Stimulated activated CD4-positive, alpha-beta T cell treated with anti-CD3 and anti-CD28 coated beads, Interleukin-12 subunit alpha, Interleukin-12 subunit beta, amount 100 ng/mL, for 48 hours (primary cell): ENCODE results near the gene KRT77.

Experiments used
- DNase-seq, 3 donors: peaks; one replicate each; pipeline ENCODE4 v3.0.0-alpha.2; 2020; ENCODE audit warnings: low read depth in 2 of 3, low spot score in 1 of 3

Gene KRT77

DNA sequence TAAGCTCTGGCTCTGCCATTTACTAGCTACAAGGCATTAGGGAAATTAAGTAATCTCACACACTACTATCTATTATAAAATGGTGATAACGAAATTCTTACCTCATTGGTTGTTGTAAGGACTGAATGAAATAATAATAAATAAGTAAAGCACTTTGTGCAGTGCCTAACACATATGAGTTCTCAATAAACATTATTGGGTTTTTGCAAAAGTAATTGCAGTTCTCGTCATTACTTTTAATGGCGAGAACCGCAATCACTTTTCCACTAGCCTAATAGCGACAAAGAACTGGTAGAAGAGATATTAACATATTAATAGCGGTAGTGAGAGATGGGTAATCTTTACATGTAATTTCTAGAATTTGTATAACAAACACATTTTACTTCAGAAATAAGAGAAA lies 9.2 kb downstream of the KRT77 start:
- DNase-seq = no peak

DNA sequence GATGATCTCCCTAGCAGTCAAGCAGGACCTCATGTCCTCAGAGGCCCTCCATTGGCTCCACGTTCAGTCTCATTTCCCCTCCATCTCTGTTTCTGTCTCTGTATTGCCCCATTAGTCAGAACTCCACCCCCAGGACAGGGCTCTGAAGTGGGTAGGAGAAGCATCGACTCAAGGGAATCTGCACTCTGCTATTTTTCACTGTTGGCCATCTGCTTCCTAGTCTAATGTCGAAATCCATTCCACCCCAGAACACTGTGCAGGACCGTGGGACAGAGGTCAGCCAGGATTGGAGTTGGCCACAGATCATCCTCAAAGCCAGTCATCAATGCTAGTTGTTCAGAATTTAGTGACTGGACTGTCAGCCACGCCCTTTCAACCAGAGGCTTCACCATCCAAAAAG lies 10.1 kb downstream of the KRT77 start:
- DNase-seq = no peak

DNA sequence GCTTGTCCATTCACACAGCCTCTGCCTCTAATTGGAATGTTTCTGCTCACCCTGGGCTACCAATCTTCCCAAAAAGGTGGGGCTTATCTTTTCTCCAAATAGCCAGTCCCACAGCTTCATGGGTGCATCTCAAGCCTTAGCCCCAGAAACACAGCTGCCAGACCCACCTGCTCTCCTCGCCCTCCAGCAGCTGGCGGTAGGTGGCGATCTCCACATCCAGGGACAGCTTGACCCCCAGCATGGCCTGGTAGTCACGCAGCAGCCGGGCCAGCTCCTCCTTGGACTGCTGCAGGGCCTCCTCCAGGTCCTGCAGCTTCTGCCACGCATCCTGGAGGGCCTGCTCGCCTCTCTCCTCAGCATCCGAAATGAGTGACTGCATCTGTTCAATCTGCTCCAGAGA lies 11.1 kb downstream of the KRT77 start:
- DNase-seq = no peak

DNA sequence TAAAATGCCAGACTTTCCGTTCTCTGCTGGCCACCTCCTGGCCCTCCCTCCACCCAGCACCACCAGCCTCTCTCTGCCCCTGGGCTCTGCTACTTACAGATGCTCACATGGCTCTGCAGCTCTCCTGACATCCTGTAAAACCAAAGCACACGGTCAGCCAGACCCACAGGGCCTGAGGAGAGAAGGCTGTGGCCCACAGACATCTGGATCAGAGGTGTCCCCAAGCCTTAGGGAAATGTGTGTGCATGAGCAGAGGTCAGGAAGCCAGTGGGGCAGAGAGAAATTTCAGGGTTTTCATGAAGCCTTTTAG lies 11.5 kb downstream of the KRT77 start:
- DNase-seq = no peak

DNA sequence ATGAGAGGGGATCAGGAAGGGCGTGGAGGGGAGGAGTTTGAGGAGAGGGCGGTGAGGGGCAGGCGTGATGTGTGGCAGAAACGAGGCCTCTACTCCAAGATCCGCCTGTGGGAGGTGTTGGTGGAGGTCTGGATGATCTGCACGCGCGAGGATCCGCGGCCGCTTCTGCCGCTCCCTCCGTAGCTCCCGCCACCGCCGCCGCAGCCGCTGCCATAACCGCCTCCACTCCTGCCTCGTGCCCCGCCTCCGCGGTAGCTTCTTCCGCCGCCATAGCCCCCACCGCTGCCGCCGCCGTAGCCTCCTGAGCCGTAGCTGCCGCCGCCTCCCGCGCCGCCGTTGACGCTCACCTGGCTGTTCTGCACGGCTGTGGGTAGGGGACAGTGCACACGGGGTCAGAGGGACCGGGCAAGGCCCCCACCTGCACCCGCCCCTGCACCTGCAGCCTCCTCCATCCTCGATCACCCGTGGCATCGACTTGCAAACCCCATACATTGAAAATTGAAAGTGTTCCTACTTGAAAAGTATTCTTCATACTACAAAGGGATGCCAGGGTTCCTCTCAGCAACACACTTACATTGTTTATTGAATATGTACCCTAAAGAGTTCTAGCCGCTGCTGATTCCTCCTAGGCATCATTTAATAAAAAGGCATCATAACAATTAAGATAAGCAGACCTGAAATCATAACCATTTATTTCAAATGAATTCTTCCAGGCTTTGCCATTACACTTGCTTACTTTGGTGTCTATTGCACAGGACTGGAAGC lies 12.1 kb downstream of the KRT77 start:
- DNase-seq = peak in 2 of 3 donors; percentile 20 to 30

DNA sequence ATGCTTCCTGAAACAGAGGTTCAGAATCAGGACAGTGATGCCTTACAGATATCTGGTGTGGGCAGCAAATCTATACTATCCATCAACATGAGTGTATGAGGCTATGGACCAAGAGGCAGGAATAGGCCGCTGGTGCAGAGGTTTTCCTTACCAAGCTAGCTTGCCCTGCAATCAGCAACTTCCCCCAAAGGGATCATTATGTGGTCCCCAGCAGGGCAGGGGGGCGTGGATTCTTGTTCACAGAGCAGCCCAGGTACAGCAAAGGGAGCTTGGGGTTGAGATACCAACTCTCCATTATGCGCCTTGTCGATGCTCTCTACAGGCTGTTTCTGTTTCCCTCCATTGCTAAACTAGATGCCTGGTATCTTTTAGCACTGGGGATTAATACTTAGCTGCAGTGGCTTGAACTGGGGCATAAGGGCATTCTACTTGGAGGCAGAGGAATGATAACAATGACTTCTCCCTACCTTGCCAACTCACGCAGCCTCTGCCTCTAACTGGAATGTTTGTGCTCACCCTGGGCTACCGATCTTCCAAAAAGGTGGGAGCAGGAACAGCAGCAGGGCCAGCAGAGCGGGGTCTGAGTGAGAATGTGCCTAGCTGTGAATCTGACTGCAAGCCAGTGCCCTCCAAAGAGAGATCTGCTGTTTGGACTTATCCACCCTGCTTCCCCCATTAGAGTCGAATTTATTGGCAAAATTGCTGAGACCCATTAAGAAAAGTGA lies 12.8 kb downstream of the KRT77 start:
- no peak for DNase-seq

DNA sequence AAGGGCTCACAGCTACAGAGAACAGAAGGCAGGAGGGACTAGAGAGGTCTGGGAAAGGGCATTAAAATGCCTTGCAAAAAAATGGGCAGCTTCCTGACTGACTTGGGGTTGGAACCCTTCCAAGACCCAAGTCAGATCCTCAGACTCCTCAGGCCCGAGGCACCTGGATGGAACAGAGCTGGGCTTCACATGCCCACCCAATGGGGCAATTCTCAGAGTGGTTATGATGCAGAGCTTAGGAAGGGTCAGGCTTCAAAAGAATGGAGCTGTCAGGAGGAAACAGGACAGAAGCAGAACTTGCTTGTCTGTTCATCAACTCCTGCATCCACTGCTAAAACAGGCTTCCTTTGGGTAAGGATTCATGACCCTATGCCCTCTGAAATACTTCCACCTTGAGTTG lies 13.4 kb downstream of the KRT77 start:
- DNase-seq = no peak

DNA sequence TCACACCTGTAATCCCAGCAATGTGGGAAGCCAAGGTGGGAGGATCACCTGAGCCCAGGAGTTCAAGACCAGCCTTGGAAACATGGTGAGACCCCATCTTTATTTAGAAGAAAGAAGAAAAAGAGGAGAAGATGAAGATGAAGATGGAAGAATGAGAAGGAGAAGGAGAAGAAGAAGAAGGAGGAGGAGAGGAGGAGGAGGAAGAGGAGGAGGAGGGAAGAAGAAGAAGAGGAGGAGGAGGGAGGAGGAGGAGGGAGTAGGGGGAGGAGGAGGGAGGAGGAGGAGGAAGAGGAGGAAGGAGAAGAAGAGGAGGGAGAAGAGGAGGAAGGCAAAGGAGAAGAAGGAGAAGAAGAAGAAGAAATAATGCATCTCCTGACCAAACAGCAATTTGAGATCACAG lies 14.1 kb downstream of the KRT77 start:
- DNase-seq = no peak

DNA sequence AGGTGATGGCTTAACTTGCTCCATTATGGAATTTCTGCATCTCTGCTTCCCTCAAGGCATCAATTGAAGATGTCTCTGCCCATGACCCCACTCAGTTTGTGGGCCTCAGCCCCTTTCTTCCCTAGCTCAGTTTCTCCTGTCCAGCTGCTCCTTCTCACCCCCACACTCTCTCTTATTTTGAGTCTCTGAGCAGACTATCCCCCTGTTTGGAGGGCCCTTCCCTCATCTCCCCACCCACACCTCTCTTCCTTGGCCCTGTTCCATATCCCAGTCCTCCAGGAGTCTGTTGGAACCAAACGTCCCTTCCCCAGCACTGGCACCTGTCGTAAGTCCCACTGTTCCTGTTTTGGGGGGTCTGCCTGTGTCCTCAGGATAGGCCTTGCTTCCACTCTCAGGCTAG lies 14.8 kb downstream of the KRT77 start:
- DNase-seq = no peak

DNA sequence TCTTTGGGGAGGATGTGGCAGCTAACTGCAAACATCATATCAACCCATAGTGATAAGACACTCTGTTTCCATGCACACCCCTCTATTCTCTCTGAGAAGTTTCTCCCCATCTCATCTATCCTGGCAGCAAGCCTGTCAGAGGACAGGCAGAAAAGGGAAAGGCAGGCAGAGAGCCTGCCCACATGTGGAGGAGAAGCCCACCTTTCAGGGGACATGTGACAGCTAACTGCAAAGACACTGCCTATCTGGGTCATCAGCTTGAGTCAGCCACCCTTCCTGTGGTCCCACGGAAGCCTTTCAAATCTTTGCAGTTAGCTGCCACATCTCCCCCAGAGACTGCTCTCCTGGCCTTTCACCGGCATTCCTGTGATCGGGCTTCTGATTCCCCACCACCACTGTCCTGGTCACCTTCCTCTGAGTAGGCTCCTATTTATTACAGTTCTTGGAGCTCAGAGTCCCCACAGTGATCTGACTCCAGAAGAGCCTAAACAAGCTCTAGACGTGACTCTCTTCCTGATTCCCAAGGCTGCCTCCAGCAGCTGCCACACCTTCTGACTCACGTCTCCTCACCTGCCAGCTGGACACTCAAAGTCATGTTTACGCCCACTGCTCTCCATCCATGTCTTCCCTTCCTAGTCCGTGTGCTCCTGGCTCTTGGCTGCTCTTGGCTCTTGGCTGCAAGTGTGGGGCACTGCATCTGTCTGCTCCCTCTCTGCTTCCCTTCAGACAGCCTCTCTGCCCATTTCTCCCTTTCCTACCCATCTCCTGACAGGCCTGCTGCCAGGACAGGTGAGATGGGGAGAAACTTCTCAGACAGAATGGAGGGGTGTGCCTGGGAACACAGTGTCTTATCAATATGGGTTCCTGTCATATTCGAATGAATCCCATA lies 15.6 kb downstream of the KRT77 start:
- DNase-seq = no peak

DNA sequence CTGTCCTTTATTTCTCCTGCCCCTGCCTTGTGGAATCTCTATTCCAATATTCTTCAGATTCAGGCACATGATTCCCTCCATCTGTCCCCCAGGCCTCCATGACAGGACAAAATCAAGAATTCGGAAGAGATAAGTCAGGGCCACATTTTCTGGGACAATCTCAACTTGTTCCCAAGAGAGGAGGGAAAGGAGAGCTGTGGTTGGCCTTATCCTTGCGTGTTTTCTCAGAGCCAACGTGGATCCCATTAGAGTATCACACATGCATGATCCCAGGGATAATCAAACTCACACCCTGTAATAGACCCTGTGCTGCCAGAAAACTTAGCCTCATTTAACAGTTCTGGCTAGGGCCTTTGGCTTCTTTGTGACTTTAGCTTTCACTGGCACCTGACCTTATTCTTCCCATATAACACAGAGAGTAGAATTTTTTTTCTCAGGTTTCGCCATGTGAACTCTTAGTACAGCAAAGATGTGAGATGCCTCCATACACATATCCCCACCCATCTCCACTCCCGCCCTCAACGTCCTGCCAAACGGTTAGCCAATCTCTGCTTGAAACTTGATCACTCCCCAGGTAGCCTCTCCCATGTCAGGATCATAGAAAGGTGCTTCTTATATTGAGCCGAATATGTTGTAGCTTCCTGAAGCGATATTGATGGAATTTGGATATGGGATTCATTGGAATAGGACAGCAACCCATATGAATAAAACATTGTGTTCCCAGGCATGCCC lies 16.4 kb downstream of the KRT77 start:
- DNase-seq = no peak

DNA sequence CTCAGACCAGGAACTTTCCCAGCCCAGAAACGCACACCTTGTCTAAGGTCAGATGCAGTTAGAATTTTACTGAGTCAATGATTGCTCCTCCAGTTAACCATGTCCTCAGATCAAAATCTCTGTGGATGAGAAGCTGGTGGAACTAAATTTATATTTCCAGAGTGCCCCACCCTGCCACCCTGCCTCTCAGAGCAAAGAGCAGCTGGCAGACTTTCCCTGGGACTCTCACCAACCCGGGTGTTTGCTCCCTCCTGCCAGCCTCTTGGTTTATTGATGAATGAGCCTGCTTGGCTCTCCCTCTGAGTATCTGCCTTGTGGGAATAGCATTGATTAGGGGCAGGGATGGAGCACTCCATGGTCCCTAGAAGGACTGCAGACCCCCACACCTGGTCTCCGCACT lies 17.3 kb downstream of the KRT77 start:
- no peak for DNase-seq

DNA sequence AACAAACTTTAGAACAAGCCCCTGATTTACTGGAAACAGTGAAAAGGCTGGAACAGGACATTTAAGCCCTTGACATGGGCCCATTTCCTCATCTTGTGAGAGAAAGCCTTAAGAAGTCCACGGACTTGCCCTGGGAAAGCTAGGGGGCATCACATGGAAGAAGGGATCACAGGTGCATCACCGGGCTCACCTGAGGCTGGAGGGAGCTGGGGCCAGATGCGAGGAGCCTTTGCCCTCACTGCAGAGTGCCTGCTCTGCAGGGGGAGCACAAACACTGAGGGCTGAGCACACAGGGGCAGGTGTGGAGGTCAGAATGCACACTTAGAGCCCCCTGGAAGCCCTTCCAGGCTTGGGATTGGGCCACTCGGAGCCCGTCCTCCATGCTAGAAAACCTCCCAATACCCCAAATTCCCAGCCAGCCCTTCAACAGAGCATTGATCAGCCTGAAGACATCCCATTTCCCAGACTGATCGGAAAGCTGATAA lies 17.9 kb downstream of the KRT77 start:
- DNase-seq = no peak

DNA sequence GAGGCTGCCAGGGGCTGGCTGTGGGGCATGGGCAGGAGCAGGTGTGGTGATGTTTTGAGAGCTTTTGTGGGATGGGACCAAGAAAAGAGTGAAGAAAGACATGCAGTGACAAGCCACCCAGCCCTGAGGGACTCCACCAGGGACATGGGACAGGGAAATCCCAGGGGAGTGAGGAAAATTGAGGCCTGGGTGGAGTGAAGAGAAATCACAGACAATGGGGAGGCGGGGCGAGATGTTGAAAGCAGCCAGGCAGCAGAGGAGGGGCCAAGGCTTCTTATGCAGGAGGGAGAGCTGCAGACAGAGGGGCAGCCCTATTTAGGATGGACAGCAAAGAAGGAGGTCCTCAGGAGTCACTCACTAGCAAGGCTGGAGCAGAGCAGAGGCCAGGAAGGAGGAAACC lies 18.9 kb downstream of the KRT77 start:
- no peak for DNase-seq

DNA sequence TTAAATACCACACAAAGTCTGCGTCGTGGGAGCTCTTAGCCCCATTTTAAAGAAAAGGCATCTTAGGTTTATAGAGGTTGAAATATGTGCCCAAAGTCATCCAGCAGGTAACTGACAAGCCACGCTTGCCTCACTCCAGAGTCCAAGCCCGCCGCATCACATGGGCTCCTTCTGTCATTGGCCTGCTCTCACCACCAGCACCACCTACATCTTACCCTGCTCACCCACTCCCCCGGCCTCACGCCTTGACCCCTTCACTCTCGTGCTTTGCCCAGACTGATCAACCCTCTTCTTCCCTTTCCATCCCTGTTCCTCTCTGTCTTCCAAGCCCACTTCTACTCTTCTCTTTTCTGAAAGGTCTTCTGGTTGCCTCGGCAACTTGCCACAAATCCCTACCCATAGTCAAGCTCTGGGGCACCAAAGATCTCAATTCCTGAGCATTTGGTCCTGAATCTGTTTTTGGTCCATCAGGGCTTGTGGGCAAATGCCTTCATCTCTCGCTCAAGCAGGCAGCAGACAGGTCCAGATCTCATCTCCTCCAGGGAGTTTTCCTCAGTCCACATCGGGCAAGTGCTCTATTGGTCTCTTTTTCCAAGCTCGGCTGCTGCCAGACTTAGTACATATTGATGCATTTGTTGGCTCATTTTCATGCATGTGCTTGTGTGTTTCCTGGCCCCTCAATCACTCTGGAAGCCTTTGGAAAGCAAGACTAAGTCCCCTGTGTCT lies 19.6 kb downstream of the KRT77 start:
- no peak for DNase-seq

DNA sequence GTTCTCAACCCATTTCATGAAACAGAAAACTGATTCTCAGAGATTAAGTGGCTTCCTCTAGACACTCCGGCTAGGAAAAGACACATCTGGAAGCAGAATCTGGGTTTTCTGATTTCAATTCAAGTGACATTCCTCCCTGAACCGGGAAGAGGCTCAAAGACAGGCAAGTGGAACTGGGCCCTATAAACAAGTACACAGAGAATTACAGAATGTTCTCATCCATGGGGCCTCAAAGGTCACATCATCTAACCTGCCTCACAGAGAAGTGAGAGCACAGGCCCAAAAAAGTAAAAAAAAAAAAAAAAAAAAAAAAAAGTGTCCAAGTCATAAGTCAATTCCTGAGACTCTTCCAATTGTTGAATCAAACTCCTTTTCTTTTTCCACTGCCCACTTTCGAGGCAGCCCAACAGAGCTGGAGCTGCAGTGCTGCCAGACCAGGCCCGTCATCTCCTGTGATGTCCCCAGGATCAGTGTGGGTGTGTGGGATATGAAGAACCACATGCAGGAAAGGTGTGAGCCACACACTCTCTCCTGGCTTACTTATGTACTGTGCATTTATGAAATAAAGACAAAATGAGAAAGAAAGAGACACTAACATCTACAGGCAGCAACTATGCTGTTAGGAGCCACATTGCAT lies 20.3 kb downstream of the KRT77 start:
- DNase-seq = no peak

DNA sequence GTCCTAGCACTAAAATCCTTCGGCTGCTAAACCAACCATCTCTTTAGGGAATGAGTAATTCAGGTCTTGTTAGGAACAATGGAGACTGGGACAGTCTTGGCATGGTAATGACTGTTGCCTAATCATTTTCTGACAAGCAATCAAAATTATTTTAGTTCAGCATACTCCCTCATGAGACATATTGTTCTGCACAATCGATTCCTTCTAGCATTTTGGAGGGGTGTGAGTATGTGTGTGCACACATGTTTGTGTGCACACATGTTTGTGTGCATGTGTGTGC lies 21.0 kb downstream of the KRT77 start:
- DNase-seq = no peak

DNA sequence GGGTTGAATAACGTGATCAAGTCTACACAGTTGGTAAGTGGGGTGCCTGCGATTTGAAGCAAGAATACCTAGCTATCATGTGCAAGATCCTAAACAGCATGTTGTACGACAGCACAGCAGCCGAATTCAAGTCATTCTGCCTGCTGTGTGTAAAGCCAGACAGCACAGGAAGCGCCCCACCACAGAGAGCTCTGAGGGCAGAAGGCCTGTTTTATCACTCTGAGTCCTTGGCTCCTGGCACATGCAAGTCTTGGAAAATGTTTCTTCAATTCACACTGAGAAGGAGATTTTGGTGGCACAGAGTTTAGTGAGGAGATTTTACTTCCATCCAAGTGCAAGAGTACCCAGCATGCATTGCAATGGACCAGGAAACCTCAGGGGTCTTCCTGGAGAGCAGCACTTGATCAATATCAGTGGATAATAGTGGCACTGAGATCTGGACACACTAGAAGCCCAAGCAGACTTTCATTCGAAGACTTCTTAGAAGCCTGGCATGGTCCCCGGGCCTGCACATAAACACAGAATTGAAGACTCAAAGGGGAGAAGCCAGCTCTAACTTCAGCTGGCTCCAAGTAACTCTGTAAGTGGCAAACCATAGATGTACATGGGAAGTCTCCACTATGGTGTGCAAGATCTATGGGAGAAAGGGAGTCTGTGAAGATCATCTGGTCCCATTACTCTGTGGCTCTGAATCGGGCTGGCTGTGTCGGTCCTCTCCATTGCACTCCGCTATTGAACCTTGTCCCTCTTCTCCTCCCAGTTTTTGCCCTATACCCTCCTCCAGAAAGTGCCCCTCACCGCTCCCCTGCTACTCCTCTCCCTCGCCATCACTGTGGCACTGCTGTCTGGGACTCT lies 21.6 kb downstream of the KRT77 start:
- DNase-seq = peak in 1 of 3 donors; percentile 10

DNA sequence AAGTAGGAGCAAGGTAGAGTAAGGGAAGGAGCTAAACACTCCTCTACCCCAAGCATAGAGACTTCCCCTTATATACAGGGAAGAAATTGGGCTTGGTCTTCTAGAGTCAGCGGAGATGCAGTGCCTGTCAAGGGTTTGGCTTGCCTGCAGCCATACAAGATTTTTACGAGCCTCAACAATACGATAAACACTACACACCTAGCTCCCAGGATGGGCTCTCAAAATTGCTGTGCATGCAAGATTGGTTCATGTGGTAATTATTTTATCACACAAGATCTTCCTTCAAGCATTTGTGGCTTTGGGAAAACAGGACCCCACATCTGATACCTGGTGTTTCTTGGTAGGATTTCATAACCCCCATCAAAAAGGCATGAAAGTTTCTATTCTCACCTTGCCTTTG lies 23.0 kb downstream of the KRT77 start, which contains the start of gene KRT1:
Gene KRT1, minus strand, starts transcription at position 45 of the 400 bp plus-strand sequence. CDS start 59 bp downstream, outside the sequence.
- DNase-seq = no peak
